Measurements from ENCODE around the gene CDIP1.

- TF ChIP-seq CTCF (IDR thresholded peaks at IDR 0.05) = no peak
- TF ChIP-seq POLR2A (IDR thresholded peaks at IDR 0.05) = no peak
These were observed 12.8 kb downstream of the CDIP1 start for GRCh38 chr16:4525634-4526277.
